GM21737 (cell line): ENCODE results near the gene SPON1.
"Not testable (repeated sequence)": the region's sequence is repeated elsewhere in the genome, so short reads cannot be mapped to it uniquely, and the experiment has no call there.

ENCODE experiments used
- ATAC-seq: cut with Tn5 transposase; IDR thresholded peaks from one replicate; pipeline ENCODE4 v1.9.1; 2021; ENCODE audit warnings: mild to moderate bottlenecking, moderate library complexity; ENCODE audit not compliant: unreplicated experiment

SPON1 gene

DNA sequence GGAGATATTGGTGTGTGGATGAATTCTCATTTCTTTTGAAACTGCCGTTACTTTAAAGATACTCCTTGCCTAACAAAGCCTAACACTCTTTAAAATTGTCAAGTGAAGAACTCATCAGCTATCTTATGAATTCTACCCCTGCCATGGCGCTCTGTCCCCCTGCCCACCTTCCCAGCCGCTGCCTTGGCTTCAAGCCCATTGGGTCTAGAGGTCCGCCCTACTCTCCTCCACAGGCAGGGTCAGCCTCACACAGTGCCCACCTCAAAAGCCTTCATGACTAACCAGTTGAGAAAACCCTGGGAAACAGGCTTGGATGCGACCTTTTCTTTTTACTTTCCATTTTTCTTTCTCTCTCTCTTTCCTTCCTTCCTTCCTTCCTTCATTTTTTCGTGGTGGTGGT is 267.9 kb downstream of the SPON1 start:
- ATAC-seq, result no peak

DNA sequence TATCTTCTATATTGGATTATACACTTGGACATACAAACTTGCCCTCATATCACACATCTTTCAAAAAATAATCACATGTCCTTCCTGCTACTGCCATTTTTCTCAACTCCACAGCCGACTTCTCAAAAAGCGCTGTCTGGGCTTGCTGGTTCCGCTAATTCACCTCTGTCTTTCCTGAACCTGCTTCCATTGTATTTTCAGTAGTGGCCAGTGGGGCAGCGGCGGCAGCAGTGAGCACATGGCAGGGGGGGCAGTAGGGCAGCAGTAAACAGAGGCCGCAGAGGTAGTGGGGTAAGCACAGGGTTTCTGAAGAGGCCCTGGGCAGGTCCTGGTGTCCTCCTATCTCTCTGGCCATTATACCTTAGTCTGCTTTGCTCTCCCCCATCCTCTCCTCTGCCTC is 270.1 kb downstream of the SPON1 start:
- ATAC-seq, result no peak

DNA sequence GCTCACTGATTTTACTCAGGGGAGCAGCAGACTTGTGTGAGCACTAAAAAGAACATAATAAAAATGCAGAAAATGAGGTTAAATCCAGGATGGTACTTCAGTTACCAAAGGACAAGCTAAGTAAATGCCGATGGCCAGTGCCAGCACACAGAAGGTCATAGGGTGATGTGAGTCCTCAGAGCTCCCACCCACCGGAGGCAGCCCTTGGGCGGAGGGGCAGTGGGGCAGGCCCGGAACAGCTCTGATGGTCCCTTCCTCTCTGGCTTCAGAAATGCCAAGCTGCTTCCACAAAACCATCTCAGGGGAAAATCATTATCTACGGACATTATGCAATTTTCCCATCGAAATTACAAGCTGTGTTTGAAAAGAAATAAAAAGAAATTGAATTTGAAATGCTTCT is 271.9 kb downstream of the SPON1 start:
- ATAC-seq, result no peak

DNA sequence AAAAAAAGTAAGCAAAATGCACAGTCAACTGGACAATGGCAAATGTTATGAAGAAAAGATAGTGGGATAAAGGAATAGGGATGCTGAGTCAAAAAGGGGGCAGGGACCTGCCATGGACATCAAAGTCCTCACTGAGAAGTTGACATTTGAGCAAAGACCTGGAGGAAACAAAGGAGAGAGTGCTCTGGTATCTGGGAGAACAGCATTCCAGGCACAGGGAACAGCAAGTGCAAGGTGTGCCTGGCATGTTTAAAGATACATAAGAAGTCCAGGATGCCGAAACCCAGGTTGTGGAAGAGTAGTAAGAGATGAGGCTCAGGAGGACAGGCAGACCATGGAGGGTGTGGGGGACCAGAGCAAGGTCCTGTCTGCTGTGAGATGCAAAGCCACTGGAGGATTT is 273.2 kb downstream of the SPON1 start:
- no peak for ATAC-seq

DNA sequence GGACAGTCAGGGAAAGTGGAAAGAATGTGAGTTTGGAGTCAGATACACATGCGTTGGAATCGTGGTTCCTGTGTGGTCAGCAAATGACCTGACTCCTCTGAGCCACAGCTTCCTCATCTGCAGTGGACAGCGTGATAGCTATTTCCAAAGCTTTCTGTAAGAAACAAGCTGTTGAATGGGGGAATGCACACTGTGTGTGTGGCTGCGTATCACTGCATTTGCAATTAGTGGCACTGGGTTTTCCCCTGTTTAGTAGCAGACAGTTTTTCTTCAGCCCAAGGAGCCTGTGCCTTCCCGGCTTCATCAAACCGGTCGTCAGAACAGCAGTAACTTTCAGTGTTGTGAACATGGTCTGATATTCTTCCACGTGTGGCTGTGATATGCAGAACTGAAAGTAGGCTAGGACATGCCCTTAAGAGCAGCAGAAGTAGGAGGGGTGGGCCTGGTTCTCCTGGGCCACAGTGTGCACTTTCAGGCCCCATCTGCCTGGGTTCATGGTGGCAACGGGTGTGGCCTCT is 275.0 kb downstream of the SPON1 start:
- peak; percentile 94 for ATAC-seq

DNA sequence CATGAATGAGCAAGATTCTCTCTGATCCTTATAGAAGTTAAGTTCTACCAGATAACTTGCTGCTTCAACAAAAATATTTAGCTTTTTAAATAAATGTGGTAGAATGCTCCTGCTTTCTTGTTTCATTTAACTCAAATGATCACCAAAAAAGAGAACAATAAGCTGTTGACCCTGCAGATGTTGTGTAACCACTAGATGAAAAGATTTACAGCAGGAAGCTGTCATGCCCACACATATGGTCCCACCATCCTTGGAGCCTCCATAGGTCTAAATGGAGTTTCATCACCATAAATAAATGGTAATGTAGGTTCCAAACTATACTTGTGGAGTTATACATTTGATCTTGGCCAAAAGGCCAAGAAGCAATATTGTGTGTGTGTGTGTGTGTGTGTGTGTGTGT is 277.7 kb downstream of the SPON1 start:
- no peak for ATAC-seq

DNA sequence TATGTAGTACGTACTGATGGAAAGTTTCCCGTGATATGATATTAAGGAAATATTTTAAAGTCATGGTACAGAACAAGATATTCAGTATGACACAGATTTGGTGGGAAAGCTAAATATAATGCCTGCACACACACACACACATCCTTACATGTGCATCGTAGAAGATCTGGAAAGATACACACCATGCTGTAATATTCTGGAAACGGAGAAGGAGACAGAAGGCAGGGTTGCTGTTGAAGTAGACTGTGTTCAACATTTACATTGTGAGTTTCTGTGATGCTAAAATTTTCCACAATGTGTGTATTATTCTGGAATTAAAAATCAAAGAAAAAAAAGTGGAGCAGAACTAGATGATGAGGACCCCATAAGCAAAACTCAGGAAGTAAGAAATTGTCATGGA is 278.4 kb downstream of the SPON1 start:
- ATAC-seq, result no peak

DNA sequence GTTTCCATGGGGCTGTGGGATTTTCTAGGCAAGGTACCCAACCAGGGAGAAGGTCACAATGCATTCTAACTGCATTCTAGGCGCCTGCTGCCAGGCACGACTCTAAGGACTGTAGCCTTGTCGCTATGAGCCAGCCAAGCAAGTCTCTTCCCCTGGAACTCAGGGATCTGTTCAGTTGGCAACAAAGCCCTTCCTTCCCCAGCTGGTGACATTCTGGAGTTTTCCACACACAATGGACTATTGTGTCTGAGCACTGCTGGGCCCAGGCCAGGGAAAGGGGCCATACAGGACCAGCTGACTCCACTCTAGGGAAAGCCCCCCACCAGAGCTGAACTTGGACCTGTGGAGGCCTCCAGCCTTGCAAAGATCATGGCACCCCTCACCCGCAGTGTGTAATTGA is 279.7 kb downstream of the SPON1 start:
- no peak for ATAC-seq

DNA sequence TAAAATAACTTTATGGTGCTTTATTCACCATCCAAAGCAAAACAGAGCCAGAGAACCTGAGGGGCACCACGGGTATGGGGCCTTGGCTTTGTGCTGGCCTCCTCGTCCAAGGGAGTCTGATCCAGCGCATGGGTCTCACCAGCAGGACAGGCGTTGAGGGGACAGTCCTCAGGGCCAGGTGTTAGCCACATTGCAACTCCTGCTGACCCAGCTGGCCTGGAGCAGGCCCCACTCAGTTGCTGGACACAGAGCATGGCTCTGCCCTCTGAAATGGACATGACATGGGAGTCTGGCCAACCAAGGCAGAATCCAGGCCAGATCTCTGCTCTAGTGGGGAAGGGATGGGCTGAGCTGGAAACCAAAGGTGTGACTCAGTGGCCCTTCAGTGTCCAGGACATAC is 280.2 kb downstream of the SPON1 start:
- no peak for ATAC-seq

DNA sequence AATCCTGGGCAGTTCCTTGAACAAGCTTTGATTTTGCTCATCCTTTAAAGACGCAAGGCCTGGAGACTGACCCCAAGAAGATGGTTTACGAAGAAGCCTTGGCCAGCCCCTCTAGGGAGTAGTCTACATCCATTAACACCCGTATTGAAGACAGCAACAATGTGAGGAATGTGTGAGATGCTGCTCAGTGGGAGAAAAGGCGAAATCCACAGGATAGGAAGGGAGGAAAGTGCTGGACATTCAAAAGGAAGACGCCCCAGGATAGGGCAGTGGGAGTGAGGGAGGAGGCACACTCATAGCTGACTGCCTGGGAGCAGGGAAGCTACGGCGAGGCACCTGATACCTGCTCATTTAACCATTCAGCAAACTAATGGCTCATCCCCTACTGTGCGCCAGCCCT is 282.4 kb downstream of the SPON1 start:
- no peak for ATAC-seq

DNA sequence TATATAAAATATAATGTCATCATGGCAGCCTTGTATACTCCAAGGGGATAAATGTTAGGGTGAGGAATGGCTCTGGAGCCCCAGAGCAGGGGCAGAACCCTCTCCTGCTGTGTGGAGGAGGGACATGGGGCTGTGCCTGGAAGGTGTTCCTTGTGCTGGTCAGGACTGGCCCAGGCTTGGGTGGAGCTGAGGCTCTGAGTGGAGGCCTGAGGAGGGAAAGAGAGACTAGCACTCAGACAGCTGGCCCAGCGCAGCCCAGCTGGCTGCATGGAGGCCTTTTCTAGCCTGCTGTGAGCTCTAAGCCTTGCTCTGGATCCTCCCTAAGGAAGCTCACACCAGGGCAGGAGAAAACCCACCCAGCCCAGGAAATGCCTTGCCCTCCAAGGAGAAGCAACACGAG is 282.9 kb downstream of the SPON1 start:
- ATAC-seq, result no peak

DNA sequence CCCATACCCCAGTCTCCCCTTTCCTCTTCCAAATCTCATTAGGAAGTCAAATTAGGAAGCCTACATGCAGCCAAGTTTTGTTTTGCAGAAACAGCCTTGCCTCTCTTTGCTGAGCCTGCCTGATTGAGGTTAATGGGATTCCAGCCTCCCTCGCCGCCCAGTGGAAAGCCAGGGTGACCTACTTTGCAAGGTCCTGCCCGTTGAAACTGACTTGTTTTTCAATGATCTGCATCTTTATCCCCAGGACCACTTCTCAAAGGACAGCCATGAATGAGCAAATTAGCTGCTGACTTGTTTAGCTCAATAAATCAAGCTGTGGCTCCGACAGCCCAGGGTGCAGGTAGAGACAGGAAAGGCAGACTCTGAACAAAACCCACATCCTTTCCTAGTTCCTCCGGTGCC is 286.1 kb downstream of the SPON1 start:
- no peak for ATAC-seq

DNA sequence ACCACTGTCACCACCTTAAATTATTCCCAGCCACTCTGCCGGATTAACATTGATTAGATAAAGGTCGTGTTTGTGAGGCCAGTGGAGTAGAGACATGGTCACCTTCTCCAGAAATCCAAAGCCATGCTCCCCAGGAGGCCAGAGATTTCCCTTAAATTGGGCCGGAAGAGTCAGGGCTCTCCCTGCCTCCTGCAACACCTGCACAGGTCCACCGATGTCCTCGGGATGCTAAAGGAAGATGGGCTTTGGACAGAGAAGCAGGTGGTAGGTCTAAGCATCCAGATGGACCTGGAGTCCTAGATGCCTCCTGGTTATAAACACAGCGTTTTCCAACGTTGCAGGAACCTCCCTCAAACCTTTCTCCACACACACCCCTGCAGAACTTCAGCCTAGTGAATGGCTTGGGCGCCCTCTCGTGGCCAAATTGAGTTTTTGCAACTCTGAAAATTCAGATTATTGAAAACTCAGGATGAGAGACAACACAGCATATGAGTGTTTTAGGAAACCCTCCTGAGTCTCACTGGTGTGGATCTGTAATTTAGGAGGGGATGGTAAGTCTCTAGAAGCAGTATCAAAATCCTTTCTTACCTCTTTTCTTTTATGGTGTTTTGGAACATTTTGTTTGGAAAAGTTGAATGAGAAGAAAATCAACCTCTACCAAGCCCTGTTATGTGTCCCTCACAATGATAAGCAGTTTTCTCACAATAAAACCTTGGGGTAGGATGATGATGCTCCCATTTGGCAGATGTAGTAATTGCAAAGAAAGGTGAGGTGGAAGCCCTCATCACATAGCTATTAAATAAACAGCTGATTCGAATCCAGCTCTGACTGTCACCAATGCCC is 286.8 kb downstream of the SPON1 start:
- ATAC-seq, result no peak

DNA sequence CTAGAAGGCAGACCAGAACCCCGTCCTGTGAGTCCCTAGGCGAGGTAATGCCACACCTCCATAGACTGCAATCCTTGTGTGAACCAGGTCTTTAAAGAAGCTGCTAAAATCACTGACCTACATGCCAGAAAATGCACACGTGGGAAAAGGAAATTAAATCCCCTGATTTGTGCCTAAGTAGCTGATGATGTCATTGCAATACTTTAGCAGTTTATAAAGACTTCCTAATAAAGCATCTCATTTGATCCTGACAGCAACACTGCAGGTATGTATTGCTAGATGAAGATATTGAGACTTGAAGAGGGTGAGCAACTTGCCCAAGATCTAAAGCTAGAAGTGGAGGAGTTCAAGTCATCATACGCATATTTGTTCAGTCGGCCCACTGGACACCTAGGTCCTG is 289.2 kb downstream of the SPON1 start:
- no peak for ATAC-seq

DNA sequence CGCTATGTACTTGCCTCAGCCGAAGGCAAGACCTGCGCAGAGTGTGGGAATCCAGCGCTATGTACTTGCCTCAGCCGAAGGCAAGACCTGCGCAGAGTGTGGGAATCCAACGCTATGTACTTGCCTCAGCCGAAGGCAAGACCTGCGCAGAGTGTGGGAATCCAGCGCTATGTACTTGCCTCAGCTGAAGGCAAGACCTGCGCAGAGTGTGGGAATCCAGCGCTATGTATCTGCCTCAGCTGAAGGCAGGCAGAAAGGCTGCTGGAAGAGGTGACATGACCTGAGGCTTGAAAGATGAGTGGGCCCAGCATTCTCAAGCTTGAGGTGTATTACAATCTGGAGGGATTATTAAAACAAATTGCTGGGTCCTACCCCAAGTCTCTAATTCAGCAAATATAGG is 290.0 kb downstream of the SPON1 start:
- ATAC-seq, result not testable (repeated sequence)

DNA sequence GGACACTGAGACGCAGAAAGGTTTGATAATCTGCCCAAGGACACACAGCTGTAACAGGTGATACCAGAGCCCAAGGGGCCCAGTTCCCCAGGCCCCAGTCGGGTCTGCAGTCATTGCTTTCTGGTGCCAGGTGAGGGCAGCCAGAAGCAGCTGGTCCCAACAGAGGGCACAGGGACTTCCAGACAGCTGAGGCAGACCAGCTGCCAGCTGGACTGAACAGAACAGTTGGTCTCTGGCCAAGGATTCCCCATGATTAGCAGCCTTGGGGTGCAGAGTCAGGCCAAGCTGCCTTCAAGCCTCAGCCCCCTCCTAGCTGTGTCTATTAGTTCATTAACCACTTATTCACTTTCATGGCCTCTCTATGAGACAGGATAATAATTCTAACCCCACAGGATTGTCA is 290.9 kb downstream of the SPON1 start:
- no peak for ATAC-seq

DNA sequence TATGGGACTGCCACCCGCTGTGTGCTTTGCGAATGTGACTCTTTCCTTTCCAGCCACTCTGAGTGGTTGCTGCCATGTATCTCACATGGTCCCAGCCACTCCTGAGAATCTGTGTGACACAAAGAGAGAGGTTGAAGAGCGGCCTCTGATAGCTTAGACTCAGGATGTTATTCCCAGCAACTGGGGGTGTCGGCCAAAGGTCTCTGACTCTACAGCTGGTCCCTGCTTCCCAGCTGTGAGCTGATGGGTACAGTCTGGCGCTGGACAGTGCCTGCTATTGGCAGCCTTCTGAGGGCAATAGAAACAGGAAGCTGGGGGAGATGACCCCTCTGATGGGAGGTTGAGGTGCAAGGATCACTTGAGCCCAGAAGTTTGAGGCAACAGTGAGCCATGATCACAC is 291.3 kb downstream of the SPON1 start:
- ATAC-seq, result no peak

DNA sequence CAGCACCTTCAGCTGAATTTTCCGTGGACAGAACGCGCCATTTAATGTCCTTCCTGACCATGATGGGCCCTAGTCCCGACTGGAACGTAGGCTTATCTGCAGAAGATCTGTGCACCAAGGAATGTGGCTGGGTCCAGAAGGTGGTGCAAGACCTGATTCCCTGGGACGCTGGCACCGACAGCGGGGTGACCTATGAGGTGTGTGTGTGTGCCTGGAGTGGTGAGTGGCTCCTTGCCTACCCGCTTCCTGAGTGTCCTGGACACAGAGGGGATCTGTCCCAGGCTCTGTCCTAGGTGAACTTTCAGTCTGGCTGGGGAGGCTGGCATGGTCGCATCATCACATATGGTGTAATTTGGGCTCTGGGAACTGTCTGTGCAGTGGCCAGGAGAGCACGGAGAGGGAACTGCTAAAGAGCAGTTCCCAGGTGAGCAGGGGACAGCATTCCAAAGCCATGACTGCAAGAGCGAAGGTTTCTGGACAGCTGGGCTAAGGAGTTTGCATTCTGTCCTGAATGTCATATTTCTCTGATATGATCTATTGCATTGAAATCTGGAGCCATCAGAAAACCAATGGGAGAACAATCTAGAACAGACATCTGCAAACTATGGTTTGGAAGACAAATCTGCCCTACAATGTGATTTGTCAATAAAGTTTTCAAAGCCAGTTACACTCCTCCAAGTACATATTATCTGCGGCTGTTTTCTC is 292.2 kb downstream of the SPON1 start:
- ATAC-seq, result no peak

DNA sequence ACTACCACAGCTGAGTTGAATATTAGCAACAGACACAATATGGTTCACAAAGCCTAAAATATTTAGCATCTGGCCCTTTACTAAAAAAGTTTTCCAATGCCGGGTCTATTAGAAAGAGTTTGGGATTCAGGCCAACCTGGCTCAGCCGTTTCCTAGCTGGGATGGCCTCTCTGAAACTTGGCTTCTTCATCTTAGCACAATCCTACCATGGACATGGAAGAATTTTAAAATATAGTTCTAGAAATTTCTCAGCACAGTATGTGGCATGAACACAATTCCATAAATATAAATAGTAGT is 292.7 kb downstream of the SPON1 start:
- no peak for ATAC-seq

DNA sequence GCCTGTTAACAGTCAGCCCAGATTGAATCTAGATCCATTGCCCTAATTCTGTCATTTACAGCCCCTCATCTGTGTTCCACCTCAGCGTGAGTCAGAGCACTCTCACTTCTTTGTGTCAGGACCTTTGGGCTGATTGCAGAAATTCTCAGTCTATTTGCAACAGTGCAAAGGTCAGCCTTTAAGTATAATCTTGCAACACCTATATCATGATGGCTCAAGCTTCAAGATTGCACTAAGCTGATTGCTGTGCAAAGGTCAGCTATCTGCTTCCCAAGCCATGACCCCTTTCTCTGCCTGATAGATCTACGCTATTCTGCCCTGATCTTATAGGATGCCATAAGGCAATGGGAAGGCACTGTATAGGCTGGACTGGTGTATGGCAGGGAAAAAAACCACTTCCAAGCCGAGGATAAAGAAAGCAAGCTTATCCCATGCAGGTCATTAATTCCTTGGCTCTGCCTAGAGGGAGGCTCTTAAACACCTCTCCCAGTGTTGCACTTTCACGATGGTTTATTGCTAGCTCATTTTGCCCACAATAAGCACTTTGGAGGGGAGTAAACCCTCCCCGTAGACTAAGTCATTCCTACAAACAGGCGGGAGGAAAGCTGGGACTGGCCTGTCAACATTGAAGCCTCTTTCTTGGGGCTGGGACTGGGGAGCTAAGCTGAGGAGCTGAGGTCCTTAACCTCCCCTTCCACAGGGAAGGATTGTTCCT is 295.9 kb downstream of the SPON1 start:
- no peak for ATAC-seq

DNA sequence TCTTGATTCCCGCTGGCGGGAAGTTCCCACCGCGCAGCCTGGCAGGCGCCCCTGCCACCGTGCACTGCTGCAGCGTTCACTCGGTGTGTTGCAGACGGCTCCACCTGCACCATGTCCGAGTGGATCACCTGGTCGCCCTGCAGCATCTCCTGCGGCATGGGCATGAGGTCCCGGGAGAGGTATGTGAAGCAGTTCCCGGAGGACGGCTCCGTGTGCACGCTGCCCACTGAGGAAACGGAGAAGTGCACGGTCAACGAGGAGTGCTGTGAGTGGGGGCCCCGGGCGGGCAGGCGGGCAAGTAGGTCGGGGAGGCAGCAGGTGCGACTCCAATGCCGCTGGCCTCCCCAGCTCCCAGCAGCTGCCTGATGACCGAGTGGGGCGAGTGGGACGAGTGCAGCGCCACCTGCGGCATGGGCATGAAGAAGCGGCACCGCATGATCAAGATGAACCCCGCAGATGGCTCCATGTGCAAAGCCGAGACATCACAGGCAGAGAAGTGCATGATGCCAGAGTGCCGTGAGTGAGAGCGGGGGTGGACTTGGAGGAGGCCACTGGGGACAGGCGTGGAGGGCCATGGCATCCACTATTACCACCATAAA is 296.8 kb downstream of the SPON1 start:
- ATAC-seq, result no peak

DNA sequence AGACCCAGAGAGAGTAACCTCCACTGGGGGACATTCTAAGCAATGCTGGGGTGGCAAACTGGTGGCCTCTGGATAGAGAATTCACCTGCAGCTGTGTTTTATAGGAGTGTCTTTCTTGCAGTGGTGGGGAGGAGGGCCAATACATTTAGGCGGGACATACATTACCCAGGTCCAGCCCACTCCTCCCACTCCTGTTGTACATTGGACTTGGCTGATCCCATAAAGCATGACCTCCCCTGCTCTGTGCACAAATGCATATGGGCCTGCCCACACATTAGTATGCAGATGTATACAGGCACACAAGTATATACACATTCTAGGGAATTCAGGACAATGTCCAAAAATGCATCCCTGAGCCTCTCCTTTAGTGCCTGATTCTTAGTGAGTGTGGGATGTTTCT is 297.4 kb downstream of the SPON1 start:
- no peak for ATAC-seq
